ENCODE data around the gene IL16.

Gene IL16

DNA sequence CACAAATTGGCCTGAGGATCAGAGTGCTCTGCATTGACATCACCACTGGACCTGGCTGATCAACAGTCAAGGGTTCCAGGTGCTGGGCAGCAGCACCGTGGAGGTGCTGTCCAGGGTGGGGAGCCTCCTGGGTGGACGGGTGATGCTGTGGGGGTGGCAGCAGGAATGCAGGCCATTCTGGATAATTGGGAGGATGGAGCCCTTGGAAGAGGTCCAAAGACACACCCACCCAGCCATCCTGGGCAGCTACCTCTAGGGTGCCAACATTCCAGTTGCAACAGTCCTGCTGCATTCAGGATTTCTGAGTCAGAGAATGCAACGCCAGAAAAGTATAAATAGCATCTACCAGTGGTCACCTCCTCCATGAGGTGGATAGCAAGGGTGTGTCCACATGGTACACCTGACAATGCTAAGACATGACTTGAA lies 100.5 kb downstream of the IL16 start:
- DNase-seq: no peak

DNA sequence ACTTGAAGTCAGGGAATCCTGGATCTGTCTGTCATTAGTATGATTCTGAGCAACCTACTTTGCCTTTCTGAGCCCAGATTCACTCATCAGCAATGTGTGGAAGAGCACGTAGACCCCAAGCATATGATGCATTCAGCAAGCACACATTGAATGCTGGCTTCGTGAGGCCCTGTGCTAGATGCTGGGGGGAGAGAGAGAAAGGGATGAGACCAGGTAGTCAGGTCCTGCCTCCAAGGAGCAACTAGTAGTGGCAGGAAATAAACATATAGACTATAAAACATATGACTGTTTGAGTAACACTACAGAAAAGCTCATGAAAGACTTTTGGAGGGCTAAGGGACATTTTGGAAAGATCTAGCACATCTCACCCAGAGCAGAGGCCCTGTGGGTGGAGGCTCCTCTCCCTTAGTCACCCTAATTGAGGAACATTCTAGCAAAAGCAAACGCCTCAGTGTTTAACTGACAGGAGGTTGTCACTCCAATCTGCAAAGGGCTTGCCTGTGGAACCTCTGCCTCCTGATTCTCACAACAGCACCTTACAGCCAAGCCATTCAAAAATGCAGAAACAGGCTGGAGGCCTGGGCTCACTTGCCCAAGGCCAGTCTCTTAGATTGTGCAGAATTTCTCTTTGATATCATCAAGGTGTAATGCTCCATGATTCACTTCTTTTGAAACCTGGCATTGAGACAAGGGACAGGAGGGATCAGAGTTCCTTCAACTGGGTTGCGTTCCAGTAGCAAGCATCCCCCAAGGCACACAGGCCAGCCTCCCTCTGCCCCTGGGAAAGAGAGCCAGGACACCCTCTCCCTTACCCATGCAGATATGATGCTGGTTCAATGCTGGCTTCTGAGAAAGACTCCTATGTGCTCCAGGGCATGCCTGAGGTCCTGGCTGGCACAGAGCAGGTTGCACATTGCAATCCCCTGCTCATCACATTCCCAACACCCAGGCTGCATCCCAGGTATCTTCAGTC lies 101.2 kb downstream of the IL16 start:
- no peak for DNase-seq

DNA sequence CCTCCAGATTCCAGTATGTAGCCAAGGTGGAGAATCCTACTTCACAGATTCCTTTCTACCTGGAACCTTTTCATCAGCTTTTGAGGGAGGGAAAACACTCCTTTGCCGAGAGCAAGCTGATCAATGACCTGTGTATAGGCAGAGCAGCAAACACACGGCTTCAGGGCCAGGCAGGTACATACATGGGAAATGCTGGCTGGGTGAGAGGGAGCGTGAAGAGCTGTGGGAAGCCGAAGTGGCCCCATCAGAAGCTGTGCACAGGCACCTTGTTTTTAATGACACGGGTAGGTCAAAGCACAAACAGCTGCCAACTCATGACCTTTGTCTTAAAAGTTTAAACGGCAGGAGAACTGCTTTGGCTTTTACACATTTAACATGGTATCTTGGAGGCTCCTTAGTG lies 101.9 kb downstream of the IL16 start:
- DNase-seq: no peak

DNA sequence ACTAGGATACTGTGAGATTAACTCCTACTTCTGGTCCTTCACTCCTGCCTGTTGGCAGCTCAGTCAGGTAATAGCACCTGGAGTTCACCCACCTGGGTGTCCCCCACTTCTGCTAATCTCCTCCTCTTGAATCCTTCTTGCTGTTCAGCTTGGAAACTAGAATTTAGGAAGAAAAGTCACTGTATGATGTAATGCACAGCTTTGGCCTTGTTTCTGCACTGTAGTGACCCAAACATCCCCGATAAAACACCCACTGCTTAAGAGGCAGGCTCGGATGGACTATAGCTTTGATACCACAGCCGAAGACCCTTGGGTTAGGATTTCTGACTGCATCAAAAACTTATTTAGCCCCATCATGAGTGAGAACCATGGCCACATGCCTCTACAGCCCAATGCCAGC lies 102.5 kb downstream of the IL16 start:
- no peak for DNase-seq

DNA sequence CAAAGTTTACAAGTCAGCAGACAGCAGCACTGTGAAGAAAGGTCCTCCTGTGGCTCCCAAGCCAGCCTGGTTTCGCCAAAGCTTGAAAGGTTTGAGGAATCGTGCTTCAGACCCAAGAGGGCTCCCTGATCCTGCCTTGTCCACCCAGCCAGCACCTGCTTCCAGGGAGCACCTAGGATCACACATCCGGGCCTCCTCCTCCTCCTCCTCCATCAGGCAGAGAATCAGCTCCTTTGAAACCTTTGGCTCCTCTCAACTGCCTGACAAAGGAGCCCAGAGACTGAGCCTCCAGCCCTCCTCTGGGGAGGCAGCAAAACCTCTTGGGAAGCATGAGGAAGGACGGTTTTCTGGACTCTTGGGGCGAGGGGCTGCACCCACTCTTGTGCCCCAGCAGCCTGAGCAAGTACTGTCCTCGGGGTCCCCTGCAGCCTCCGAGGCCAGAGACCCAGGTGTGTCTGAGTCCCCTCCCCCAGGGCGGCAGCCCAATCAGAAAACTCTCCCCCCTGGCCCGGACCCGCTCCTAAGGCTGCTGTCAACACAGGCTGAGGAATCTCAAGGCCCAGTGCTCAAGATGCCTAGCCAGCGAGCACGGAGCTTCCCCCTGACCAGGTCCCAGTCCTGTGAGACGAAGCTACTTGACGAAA lies 103.1 kb downstream of the IL16 start:
- DNase-seq: no peak

DNA sequence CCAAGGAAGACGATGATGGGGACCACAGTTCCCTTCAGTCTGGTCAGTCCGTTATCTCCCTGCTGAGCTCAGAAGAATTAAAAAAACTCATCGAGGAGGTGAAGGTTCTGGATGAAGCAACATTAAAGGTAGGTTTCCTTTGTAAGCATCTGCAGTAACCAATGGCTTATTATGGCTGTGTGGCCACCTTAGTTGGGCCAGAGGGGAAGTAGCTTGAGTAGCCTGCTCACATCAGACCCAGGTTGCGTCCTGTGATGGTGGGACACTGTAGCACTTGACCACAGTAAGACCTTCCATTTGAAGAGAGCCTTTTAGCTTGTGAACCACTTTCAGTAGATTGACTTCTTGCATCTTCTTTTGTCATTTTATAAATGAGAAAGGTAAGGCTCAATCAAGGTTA lies 104.7 kb downstream of the IL16 start:
- no peak for DNase-seq

DNA sequence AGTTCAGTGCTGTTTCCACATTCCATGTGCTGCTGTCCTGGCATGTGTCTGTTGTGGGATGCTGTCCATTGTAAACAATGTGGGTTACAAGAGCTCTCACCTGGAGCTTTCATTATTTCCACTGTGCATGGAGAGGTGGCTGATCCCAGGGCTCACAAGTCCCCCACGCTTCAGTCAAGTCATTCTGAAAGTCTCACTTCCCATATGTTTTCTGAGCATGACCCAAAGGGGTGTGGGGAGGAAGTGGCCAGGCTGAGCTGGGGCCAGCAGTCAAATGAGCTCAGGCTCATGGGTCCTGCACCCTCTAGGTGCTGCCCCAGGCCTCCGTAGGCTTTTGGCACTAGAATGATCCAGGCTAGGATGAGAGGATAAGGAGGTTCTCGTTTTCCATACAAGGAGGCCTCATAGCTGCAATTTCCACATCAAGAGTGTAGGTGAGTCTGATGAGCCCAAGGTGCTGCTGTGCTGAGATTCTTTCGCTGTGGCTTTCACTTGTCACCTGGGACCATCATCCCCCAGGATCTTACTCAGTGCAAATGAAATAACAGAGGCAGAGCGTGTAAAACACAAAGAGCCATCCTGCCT lies 105.2 kb downstream of the IL16 start:
- DNase-seq: no peak

DNA sequence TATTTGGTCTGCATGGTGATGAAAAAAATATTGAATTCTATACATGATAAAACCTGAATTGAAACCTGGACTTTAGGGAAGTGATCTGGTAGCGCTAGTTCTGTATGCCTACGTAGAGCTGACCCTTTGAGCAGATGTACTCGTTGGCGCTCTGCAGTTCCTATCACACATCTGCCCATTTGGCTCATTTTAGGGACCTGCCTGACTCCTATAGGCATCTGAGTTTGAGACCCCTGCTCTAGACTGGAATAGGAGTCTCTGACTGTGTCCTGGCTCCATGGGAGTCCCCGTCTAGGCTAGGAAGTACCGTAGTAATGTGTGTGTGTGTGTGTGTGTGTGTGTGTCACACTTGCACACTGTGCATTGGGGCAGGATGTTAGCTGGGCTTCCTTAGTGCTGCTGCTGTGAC lies 106.0 kb downstream of the IL16 start:
- DNase-seq: no peak

DNA sequence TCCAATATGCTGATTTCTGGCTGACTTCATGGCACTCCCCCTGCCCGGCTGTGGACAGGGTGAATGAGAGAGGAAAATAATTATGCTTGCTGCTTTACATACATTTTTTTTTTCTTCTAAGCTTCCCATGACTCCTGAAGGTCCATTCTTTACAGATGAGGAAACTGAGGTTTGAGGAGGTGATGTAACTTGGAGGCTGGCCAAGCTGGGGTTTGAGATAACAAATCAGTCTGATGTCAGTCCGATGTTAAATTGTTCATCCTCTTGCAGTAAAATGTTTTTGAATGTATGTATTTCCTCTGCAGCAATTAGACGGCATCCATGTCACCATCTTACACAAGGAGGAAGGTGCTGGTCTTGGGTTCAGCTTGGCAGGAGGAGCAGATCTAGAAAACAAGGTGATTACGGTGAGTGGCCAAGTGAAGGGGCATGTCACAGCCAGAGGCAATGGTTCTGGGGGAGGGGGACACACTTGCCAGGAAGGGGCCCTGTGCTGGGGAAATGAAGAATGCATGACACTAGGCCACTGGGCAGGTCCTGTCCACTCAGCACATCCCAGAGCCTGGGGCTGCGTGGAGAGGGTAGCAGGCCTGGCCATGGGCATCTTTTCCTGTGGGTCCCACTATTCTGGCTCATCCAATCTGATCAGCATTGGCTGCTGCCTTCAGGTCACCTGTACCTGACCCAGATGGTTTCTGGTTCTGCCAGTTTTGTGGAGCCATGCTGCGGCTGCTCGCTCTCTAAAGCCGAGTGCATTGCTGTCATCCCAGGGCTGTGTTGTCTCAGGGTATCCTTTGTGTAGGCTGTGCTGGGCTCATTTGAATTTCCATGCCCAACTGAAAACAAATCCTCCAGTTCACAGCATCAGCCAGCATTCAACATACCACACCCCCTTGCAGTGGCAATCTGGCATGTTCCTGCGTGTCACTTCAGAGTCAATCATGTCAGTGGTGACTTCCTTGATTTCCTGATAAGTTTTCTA lies 106.9 kb downstream of the IL16 start:
- DNase-seq: no peak

DNA sequence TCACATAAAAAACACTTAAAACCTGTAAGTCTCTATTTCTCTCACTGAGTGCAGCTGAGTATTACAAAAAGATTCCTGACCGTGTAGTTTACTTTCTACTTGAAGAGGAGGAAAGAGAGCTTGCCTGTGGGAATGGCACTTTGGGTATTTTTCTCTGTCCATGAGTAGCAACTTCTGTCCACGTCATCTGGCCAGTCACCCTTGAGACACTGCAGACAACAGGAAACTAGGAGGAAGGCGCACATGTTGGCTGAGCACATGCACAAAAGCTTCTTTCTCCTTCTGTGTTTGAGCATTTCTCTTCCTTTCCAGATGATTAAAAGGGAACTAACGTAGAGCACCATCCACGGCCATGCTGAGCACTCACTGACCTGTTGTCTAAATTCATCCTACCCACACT lies 107.5 kb downstream of the IL16 start:
- no peak for DNase-seq

DNA sequence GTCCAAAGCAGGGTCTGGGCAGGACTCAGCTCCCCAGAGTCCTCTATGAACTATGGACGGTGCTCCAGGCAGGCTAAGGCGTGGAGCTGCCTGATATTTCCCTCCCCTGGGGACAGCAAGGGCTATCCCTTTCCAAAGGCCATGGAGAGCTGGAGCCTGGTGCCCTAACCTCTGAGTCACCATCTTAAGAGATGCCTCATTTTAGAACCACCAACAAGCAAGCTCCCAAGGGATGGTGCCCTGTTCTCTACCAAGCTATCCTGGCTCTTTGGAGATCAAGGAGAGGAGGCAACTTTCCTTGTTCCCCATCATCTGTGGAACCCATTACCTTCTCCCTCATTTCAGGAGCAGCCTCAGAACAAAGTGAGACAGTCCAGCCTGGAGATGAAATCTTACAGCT lies 111.6 kb downstream of the IL16 start:
- DNase-seq: no peak

DNA sequence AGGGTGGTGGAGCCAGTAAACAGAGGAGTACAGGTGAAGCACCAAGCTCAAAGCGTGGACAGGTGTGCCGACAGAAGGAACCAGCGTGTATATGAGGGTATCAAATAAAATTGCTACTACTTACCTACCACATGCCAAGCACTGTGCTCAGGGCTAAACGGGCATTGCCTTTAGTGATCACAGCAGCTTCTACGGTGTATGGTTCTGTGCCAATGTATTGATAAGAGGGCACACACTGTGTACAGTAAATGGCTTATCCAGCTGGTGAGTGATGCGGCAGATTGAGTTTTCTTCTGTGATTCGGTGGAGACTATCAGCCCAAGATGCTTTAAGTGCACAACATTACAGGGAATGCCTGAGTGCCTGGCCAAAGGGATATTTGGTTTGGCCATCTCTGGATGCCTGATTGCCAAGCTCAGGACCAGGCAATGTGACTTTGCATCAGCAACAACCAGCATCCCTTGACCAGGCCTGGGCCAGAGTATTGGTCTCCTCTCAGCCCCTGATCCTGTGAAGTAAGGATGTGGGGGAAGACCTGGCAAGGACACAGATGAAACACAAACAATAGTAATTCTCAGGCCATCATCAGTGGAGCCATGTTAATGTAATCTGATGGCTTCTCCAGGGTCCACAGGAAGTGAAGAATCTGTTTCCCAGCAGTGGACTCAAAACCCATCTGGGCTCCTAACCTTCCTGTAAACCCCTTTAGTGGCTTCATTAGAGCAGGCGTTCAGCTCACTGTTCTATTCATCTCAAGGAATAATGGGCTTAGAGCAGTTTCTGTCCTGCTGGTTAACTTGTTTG lies 113.2 kb downstream of the IL16 start:
- no peak for DNase-seq

DNA sequence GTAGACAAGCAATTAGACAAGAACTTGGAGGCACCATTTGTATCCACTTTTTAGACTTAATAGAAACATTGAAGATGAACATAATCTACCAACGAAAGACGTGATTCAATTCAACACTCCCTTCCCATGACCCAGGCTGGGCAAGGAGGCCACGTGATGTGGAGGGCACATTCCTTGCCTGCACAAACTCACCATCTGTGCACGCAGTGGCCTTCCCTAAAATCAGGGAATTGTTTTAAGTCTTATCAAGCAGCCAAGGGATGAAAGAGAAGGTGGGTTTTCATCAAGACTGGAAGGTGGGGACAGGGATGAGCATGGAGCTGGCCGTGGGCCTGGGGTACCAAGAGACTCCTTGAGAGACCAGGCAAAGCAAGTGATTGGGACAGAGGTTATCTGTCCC lies 113.8 kb downstream of the IL16 start:
- no peak for DNase-seq

DNA sequence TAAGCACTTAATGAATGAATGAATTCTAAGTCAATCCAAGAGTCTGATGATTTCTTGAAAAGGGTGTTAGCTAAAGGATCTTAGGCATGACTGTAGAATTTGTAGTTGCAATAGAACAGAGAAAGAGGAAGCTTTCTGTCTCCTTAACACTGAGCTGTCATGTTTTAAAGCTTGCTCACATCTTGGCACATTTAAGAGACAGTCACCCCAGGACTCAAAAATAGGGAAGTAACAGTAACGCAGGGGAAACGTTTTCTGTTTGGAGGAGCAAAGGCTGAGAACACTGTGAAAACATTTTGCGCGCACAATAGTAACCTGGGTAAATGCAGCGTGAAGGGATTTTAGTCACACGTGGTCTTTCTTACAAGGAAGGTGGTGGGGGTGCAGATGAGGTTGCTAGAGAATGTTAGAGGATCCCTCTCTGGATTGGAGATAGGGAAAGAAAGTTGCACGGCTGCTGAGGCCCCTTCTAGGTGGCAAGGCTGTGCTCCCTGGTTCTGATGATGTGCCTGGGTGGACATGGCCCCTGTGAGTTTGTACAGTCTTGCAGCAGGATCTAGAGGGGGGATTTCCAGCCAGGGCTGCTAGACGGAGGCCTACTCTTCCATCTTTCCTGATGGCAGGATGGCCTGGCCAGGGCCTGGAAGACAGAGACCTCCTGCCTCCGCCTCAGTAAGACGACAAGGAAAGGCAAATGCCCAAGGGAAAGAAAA lies 115.2 kb downstream of the IL16 start:
- no peak for DNase-seq

DNA sequence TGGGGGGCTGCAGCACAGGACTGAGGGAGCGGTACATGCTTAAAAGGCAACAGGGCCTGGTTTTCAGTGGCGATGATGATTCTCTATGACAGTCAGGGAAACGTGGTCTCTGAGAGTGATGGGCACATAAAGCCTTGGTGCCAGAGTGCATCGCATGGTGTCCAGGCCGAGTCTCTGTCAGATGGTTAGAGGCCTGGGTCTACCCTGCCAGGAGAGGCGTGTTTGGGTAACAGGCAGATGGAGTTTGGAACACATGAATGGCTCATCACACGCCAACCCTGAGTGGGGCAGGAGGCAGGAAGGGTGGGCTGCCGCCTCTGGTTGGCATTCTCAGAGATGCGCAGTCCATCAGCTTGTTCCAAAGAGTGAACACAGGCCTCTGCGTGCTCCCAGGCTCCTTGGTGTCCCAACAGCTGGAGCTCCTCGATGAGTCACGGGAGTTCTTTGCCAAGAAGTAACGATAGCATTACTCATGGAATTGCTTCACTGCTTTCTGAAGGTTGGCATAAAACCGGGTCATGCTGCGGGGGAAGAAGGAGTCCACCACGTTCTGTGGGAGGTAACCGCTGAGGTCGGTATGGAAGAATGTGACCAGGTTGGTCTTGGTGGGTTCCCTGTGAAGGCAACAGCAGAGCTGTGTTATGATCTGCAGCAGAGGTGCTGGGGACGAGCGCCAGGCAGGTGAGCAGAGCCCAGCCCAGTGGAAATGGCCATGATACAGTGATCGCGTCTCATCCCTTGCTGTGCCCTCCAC lies 116.3 kb downstream of the IL16 start:
- DNase-seq: no peak

DNA sequence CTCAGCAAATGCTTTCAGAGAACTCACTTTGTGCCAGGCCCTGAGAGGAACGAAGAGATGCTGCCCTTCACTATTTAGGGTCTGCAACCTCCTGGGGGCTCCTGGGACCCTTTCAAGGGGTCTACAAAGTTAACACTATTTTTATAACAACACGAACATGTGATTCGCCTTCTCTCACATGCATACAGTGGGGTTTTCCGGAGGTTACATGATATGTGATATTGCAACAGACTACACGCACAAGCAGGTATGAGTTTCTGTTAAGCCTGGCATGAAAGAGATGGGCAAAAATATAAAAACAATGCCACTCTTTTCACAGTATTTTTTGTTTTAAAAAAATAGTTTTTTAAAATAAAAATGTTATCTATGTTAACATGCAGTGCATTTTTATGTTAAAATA lies 117.0 kb downstream of the IL16 start:
- DNase-seq: no peak

DNA sequence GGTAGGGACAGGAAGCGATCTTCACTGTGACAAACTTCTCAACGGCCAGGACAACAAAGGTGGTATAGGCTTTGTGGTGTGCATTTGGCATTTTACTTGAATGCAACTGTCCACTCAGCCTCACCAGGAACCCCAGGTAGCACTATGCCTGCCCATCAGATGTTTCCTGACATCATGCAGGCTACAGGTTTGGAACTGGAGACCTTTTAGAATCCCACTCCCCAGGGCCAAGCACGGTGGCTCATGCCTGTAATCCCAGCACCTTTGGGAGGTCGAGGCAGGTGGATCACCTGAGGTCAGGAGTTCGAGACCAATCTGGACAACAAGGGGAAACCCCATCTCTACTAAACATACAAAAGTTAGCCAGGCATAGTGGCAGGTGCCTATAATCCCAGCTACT lies 117.7 kb downstream of the IL16 start:
- DNase-seq: no peak

DNA sequence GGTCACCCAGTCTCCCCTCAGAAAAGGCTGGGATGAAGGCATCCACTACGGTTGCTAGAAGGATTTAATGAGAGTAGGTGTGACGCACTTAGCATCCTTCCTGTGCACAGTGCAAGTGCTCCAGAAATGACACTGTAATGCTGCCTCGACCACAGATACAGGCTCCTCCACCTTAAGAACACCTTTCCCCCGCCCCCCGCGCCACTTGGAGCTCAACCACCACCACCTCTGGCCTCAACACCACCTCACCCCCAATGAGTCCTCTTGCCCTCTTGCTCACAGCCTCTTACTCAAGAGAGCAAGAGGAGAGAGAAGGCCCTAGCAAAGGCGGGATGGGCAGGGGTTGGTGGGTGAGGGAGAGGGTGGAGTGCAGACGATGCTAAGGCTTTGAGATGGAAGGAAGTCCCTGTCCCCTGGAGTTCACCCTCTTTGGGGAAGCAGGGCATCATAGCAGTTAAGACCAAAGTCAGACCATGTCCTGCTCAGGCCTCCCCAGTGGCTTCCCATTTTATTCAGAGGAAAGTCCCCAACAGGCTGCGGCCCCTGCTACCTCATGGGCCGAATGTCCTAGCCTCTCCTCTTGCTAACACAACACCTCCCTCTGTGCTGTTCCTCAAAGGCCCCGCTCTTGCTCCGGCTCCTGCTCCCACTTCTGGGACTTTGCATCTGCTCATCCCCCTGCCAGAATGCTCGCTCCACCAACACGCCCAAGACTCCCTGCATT lies 118.9 kb downstream of the IL16 start:
- DNase-seq: no peak

DNA sequence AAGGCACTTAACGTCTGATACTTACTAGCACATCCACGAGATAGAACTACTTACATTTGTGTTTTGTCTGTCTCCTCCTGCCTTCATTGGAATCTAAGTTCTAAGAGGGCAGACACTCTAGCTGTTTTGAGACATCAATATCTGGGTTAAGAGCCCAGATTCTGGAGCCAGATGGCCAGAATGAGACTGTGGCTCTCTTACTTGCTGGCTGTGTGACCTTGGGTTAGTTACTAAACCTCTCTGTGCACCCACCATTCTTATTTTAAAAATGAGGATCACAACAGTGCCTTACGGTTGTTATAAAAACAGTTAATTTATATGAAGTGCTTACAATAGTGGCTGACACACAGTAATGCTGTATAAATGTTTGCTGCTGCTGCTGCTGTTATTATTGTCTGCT lies 119.6 kb downstream of the IL16 start:
- DNase-seq: no peak

DNA sequence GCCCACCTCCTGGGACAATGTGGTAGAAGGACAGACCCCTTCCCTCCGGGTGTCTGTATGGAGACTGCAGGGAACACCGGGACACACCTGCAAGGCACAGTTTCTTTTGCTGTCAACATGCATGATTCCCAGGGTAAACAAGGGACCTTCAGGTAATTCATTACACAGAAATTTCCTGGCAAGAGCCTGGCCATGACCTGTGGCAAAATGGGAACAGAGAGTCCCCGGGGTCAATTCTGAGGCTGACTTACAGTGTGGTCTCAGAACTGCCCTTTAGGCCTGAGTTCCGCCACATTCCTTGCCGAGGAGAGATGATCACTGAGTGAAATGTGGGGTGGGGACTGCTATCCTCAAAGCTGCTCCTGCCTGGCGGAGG lies 121.0 kb downstream of the IL16 start:
- no peak for DNase-seq

Measured in NCI-H146 (cell line).